NCI-H1092 (cell line): ENCODE measurements around the gene ANKH.

ENCODE experiments used
- DNase-seq: peaks from one replicate; lab custom pipeline; 2025; lab: John Stamatoyannopoulos, UW

The ANKH gene

GRCh38 chr5:14684757-14685156 lies 186.8 kb downstream of the ANKH start:
- DNase-seq = no peak

- no peak for DNase-seq
Measured at GRCh38 chr5:14683906-14684455, 187.6 kb downstream of the ANKH start.

GRCh38 chr5:14681236-14681752 lies 190.3 kb downstream of the ANKH start:
- DNase-seq = no peak

GRCh38 chr5:14679595-14679994 lies 192.0 kb downstream of the ANKH start:
- no peak for DNase-seq

- no peak for DNase-seq
Measured at GRCh38 chr5:14678773-14679334, 192.7 kb downstream of the ANKH start.

GRCh38 chr5:14676320-14676719 lies 195.3 kb downstream of the ANKH start:
- DNase-seq = no peak

- DNase-seq = no peak
Measured at GRCh38 chr5:14675865-14676300, 195.7 kb downstream of the ANKH start.

GRCh38 chr5:14674983-14675854 lies 196.4 kb downstream of the ANKH start:
- DNase-seq = no peak

GRCh38 chr5:14673443-14673842 lies 198.1 kb downstream of the ANKH start:
- no peak for DNase-seq

GRCh38 chr5:14672484-14673394 lies 198.8 kb downstream of the ANKH start:
- no peak for DNase-seq

GRCh38 chr5:14672082-14672481 lies 199.5 kb downstream of the ANKH start:
- no peak for DNase-seq

GRCh38 chr5:14671414-14671813 lies 200.2 kb downstream of the ANKH start:
- DNase-seq = no peak

- DNase-seq = no peak
Measured at GRCh38 chr5:14669975-14670374, 201.6 kb downstream of the ANKH start.

- DNase-seq = no peak
Measured at GRCh38 chr5:14669415-14669814, 202.2 kb downstream of the ANKH start.

GRCh38 chr5:14668181-14668591 lies 203.4 kb downstream of the ANKH start:
- DNase-seq = no peak

GRCh38 chr5:14667770-14668169 lies 203.8 kb downstream of the ANKH start:
- DNase-seq = no peak

- DNase-seq = no peak
Measured at GRCh38 chr5:14667290-14667689, 204.3 kb downstream of the ANKH start.

- no peak for DNase-seq
Measured at GRCh38 chr5:14666357-14666756, 205.2 kb downstream of the ANKH start.

GRCh38 chr5:14665949-14666348 lies 205.6 kb downstream of the ANKH start:
- DNase-seq = no peak

GRCh38 chr5:14665101-14665822 lies 206.3 kb downstream of the ANKH start:
- DNase-seq = no peak
